Measurements from ENCODE around the gene IFNK.

DNA sequence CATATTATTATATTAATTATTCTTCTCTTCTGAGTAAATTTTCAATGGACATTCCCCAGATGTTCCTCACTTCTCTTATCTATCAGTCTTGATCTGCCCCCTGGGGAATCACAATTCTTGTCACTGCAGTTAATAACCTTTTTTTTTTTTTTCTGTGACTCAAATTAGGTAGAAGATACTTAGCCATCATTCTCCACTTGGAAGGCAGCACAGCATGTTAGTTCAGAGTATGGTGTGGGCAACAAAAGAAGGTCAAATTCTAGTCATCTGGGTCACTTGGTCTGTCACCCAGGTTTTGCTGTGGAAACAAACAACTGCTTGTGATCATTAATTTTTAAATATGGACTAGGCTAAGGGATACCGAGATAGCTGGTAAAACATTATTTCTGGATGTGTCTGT, 13.7 kb downstream of the IFNK start:
- TF ChIP-seq, protein P1, sequence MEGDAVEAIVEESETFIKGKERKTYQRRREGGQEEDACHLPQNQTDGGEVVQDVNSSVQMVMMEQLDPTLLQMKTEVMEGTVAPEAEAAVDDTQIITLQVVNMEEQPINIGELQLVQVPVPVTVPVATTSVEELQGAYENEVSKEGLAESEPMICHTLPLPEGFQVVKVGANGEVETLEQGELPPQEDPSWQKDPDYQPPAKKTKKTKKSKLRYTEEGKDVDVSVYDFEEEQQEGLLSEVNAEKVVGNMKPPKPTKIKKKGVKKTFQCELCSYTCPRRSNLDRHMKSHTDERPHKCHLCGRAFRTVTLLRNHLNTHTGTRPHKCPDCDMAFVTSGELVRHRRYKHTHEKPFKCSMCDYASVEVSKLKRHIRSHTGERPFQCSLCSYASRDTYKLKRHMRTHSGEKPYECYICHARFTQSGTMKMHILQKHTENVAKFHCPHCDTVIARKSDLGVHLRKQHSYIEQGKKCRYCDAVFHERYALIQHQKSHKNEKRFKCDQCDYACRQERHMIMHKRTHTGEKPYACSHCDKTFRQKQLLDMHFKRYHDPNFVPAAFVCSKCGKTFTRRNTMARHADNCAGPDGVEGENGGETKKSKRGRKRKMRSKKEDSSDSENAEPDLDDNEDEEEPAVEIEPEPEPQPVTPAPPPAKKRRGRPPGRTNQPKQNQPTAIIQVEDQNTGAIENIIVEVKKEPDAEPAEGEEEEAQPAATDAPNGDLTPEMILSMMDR (conservative IDR thresholded peaks at IDR 0.05 in 1 of 2, IDR thresholded peaks at IDR 0.05 in 1 of 2; ENCODE audit: low read depth in 1 of 2, low read length in 2 of 2): no peak
- TF ChIP-seq EZH2 (IDR thresholded peaks at IDR 0.05; ENCODE audit: low read length, missing control alignments): no peak
